ENCODE measurements around the gene SCUBE2.

- no peak for TF ChIP-seq CTCF (IDR thresholded peaks at IDR 0.05)
- TF ChIP-seq POLR2A (IDR thresholded peaks at IDR 0.05) = no peak
These were observed 37.9 kb downstream of the SCUBE2 start for GRCh38 chr11:9053316-9054035.

All from body of pancreas (tissue), 4 donors.